SW480 (cell line): ENCODE measurements around the gene ZNF674.
"Not testable (repeated sequence)": the region's sequence is repeated elsewhere in the genome, so short reads cannot be mapped to it uniquely, and the experiment has no call there.

Experiments used
- DNase-seq: peaks from one replicate; pipeline ENCODE4 v3.0.0-alpha.2; 2016; ENCODE audit warnings: low spot score

The ZNF674 gene

DNA sequence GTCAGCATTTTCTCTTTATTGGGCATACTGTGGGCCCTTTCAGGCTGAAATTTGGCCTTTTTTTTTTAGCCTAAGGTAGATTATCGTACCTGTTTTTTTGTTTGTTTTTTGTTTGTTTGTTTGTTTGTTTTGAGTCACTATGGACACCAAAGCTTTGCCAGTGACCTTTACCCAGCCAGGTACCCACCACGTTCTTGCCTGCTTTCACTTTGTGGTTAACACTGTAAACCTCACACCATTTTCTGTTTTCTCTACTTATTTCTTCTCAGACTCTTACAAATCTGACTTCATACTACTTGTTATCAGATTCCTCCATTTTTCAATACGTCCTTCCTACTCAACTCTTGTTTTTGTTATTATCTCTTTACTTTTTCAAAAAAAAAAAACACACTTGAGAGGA lies 81.5 kb downstream of the ZNF674 start:
- DNase-seq = no peak

DNA sequence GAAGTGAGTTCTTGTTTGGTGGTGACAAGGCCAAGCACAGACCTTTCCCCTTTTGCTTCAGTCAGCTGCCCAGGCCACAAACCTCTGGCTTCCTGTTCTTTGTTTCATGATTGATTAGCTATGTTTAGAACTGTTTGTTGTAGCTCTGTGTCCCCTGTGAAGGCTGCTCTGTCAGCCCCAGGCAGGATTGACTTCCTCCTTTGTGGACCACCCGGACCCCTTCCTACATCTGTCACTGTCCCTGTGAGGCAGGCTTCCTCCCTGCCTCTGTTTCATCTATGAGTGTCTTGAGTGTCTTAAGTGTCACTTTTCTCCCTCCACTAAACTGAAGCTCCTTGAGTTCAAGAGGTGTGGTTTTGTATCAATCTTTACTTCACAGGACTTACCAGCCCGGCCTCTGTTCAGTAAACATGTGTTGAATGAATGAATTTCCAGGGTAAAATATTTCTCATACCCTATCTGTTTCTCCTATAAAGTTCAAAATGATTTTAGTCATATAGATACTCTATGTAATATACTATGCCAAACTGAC lies 83.5 kb downstream of the ZNF674 start:
- DNase-seq = no peak

- not testable (repeated sequence) for DNase-seq
Measured at GRCh38 chrX:46460801-46461659, 84.2 kb downstream of the ZNF674 start.

GRCh38 chrX:46459603-46460002 lies 85.6 kb downstream of the ZNF674 start:
- no peak for DNase-seq

DNA sequence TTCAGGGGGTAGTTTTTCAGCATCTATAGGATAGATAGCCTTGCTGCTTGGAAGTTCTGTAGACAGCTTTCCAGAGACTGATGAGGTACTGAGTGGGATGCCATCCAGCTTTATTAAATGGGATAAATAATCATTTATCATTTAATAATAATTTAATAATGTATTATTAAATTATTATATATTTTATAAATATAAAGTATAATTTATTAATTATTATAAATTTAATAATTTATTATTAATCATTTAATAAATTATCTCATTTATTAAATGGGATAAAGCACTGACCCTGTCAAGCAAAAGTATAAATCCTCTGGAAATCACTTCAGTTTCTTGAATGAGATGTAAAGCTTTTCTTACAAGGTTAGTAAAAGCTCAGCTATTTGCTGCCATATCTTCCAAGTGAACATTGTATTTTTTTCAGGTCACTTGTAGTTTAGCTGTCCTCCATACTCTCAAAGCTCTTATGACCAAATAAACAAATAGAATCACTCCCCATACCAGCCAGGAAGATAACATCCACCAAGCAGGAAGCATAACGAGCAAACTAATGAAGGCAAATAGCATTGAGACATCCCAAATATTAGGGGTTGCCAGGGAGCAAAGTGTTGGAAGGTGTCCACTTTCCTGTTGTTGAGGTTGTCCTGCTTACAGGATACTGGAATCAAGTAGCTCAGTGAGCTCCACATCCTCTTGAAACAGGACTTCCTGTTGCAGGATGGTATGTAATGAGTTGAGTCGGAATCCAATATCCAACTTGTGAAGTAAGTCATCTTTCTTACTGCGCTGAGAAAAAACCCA lies 88.9 kb downstream of the ZNF674 start:
- no peak for DNase-seq
